Nephron (organoid): ENCODE measurements around the gene DUSP28.

Experiments
- H3K27ac Mint-ChIP-seq, 3 experiments: 2 replicates each; pipeline ENCODE4 v1.8.0; 2020; ENCODE audit warnings: mixed read lengths in 3 of 3, mild to moderate bottlenecking in 2 of 3, moderate library complexity in 1 of 3
- H3K27me3 Mint-ChIP-seq: 2 replicates; pipeline ENCODE4 v1.8.0; 2021; ENCODE audit warnings: low read depth, mild to moderate bottlenecking, moderate library complexity, mixed read lengths
- H3K36me3 Mint-ChIP-seq: 2 replicates; pipeline ENCODE4 v1.8.0; 2020; ENCODE audit warnings: low read depth, mixed read lengths
- H3K4me1 Mint-ChIP-seq: 2 replicates; pipeline ENCODE4 v1.8.0; 2020; ENCODE audit warnings: mixed read lengths
- H3K4me3 Mint-ChIP-seq, 3 experiments: 2 replicates each; pipeline ENCODE4 v1.8.0; 2020; ENCODE audit warnings: mild to moderate bottlenecking in 3 of 3, mixed read lengths in 3 of 3, moderate library complexity in 2 of 3
- H3K9me3 Mint-ChIP-seq: 2 replicates; pipeline ENCODE4 v1.8.0; 2020; ENCODE audit warnings: mixed read lengths
- CTCF ChIP-seq, 3 experiments: fragments of 200-600 bp; sonication (generic); IDR thresholded peaks; one replicate each; pipeline ENCODE4 v1.5.0; 2021; ENCODE audit warnings: antibody characterized with exemption in 3 of 3; ENCODE audit not compliant: unreplicated experiment in 3 of 3

Gene DUSP28, protein sequence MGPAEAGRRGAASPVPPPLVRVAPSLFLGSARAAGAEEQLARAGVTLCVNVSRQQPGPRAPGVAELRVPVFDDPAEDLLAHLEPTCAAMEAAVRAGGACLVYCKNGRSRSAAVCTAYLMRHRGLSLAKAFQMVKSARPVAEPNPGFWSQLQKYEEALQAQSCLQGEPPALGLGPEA

DNA sequence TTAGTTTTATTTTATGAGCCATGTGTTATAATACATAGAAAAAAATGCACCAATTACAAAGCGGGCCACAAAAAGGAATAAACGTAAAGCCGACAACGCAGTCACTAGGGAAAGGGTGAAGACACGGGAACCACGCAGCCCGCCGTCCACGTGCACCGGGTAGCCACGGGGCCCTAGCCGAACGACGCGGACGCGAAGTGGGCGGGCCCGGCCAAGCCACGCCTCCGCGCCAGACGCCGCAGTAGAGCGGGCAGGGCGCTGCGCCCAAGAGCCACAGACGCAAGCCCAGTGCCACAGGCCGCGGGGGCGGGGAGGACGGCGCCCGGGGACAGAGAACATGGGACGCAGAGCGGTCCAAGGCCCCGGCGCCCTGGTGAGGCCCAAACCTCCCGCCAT lies at the start of gene DUSP28:
TSS of gene DUSP28 (plus strand) at position 274 of the 396 bp plus-strand sequence. CDS start 328 bp downstream, outside the sequence.
- no peak for TF ChIP-seq CTCF (IDR thresholded peaks at IDR 0.05; ENCODE audit: unreplicated experiment in 3 of 3)
- Mint-ChIP-seq H3K27ac (peak within 1 kb of the TSS; percentile 90 to 94 (median 93)), H3K27me3 (peaks cover 4% of the 10 kb centered on the region), H3K4me1 (peaks cover 42% of the 10 kb centered on the region), H3K9me3 (no peaks in the 10 kb centered on the region), H3K4me3 (peak within 1 kb of the TSS; percentile 87 to 92 (median 90)), H3K36me3 (peaks cover 3% of the 10 kb centered on the region)

DNA sequence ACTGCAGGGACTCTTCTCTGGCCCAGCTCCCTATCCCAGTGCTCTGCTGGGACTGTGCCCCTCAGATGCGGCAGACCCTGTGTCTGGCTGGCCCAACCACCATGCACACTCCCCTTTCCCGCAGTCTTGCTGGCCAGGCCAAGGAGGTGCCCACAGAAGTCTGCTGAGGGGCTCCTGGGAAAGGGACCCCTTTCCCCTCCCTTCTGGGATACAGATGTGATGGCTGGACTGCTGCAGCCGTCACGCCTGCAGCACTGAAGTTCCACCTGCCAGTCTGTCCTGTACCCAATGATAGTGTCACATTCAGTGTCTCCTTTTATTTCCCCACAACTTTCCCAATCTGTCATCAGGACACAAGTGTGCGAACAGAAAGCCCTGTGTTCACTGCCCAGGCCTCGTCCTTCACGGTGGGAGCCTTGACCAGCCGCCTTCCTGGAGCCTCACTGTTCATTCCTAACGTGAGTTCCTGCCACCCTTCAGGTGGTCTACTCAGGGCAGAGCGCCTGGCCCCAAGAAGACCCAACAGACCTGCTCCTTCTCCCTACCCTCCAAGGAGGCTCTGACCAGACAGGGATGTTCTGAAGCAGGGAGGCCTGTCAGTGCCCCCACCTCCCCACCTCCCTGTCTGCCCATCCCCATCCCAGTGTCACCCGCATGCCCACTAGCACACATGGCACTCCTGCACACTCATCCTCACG lies 49.5 kb upstream of the DUSP28 start:
- no peak for TF ChIP-seq CTCF (IDR thresholded peaks at IDR 0.05; ENCODE audit: unreplicated experiment in 3 of 3)
- no peaks in the 10 kb centered on the region for H3K4me1 Mint-ChIP-seq
- no peak overlapping the region for H3K4me3 Mint-ChIP-seq
- peaks cover 3% of the 10 kb centered on the region for H3K27me3 Mint-ChIP-seq
- H3K27ac Mint-ChIP-seq: no peak overlapping the region
- peaks cover 11% of the 10 kb centered on the region for H3K36me3 Mint-ChIP-seq
- H3K9me3 Mint-ChIP-seq: no peaks in the 10 kb centered on the region

DNA sequence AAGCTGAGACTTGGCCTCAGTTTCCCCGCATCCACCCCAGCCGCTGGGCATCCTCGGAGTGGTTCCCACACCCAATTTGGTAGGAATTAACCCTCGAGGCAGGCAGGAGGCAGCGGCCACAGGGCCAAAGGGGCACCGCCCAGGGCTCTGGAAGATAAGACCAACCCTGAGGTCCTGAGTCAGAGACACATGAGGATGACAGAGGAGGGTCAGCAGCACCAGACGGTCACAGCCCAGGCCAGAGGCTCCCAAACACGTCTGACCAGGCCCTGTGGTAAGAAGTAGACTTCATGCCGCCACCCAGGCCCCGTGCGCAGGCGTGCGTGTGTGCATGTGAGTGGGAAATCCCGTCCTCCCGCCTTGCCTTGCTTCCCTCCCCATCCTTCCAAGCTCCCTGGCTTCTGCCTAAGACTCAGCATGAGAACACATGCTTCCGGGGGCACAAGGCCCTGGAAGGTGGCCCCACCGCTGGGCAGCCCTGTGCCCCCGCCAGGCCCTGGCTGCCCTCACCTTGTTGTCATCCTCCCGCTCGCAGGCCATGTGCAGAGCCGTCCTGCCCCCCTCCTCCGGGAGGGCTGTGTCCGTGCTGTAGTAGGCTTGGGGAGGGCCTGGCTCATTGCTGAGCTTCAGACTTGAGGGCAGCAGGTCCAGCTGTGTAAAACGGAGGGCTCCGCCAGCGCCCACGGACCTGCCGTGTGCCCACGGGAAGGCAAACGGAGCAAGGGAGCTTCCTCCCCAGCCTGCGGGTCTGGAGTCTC lies 48.6 kb upstream of the DUSP28 start:
- Mint-ChIP-seq H3K4me3 (no peak overlapping the region), H3K27ac (no peak overlapping the region), H3K9me3 (no peaks in the 10 kb centered on the region), H3K36me3 (peaks cover 11% of the 10 kb centered on the region), H3K27me3 (peaks cover 3% of the 10 kb centered on the region), H3K4me1 (no peaks in the 10 kb centered on the region)
- TF ChIP-seq CTCF (IDR thresholded peaks at IDR 0.05; ENCODE audit: unreplicated experiment in 3 of 3): no peak

GRCh38 chr2:240512109-240512485 lies 48.1 kb upstream of the DUSP28 start:
- Mint-ChIP-seq H3K27me3 (peaks cover 3% of the 10 kb centered on the region), H3K4me3 (no peak overlapping the region), H3K4me1 (no peaks in the 10 kb centered on the region), H3K9me3 (no peaks in the 10 kb centered on the region), H3K36me3 (peaks cover 11% of the 10 kb centered on the region), H3K27ac (no peak overlapping the region)
- no peak for TF ChIP-seq CTCF (IDR thresholded peaks at IDR 0.05; ENCODE audit: unreplicated experiment in 3 of 3)

GRCh38 chr2:240512666-240513535 lies 47.3 kb upstream of the DUSP28 start:
- Mint-ChIP-seq H3K4me3 (no peak overlapping the region), H3K27ac (no peak overlapping the region), H3K4me1 (no peaks in the 10 kb centered on the region), H3K9me3 (no peaks in the 10 kb centered on the region), H3K36me3 (peaks cover 15% of the 10 kb centered on the region), H3K27me3 (peaks cover 3% of the 10 kb centered on the region)
- no peak for TF ChIP-seq CTCF (IDR thresholded peaks at IDR 0.05; ENCODE audit: unreplicated experiment in 3 of 3)
